ENCODE results near the gene TSPAN5.

TSPAN5 gene

GRCh38 chr4:98646422-98646821 lies 12.0 kb downstream of the TSPAN5 start:
- DNase-seq (ENCODE audit: extremely low read depth, low read depth): no peak
- no peak for TF ChIP-seq CTCF (IDR thresholded peaks at IDR 0.05; ENCODE audit: low read depth, low read length, missing control alignments)
- no peak overlapping the region for H3K4me3 ChIP-seq (replicated peaks; ENCODE audit: low read depth, low read length)

- no peak overlapping the region for H3K4me3 ChIP-seq (replicated peaks; ENCODE audit: low read depth, low read length)
- TF ChIP-seq CTCF (IDR thresholded peaks at IDR 0.05; ENCODE audit: low read depth, low read length, missing control alignments): no peak
- no peak for DNase-seq (ENCODE audit: extremely low read depth, low read depth)
Measured at GRCh38 chr4:98645527-98645926, 12.9 kb downstream of the TSPAN5 start.

GRCh38 chr4:98643755-98644154 lies 14.7 kb downstream of the TSPAN5 start:
- H3K4me3 ChIP-seq (replicated peaks; ENCODE audit: low read depth, low read length): no peak overlapping the region
- no peak for DNase-seq (ENCODE audit: extremely low read depth, low read depth)
- TF ChIP-seq CTCF (IDR thresholded peaks at IDR 0.05; ENCODE audit: low read depth, low read length, missing control alignments): no peak

GRCh38 chr4:98642991-98643426 lies 15.4 kb downstream of the TSPAN5 start:
- DNase-seq (ENCODE audit: extremely low read depth, low read depth): no peak
- TF ChIP-seq CTCF (IDR thresholded peaks at IDR 0.05; ENCODE audit: low read depth, low read length, missing control alignments): no peak

GRCh38 chr4:98641906-98642668 lies 16.3 kb downstream of the TSPAN5 start:
- no peak for TF ChIP-seq CTCF (IDR thresholded peaks at IDR 0.05; ENCODE audit: low read depth, low read length, missing control alignments)

More at GRCh38 chr4:98642991-98643426, 15.4 kb downstream of the TSPAN5 start:
- H3K4me3 ChIP-seq (replicated peaks; ENCODE audit: low read depth, low read length): no peak overlapping the region

GRCh38 chr4:98641376-98641775 lies 17.0 kb downstream of the TSPAN5 start:
- DNase-seq (ENCODE audit: extremely low read depth, low read depth): peak; percentile 87
- H3K4me3 ChIP-seq (replicated peaks; ENCODE audit: low read depth, low read length): no peak overlapping the region
- TF ChIP-seq CTCF (IDR thresholded peaks at IDR 0.05; ENCODE audit: low read depth, low read length, missing control alignments): no peak

More at GRCh38 chr4:98641906-98642668, 16.3 kb downstream of the TSPAN5 start:
- DNase-seq (ENCODE audit: extremely low read depth, low read depth): no peak
- no peak overlapping the region; the same call in 1 of the 2 replicates for H3K4me3 ChIP-seq (replicated peaks; ENCODE audit: low read depth, low read length)
